GM12892 (cell line): ENCODE data around the gene TFPT.

ENCODE experiments used
- POLR2A ChIP-seq: IDR thresholded peaks from 2 replicates; pipeline ENCODE4 v1.6.1; 2011; ENCODE audit warnings: low read depth, low read length, control low read depth
- POLR2AphosphoS5 ChIP-seq: IDR thresholded peaks from 2 replicates; pipeline ENCODE4 v1.6.1; 2011; ENCODE audit warnings: low read depth, low read length, control low read depth

DNA sequence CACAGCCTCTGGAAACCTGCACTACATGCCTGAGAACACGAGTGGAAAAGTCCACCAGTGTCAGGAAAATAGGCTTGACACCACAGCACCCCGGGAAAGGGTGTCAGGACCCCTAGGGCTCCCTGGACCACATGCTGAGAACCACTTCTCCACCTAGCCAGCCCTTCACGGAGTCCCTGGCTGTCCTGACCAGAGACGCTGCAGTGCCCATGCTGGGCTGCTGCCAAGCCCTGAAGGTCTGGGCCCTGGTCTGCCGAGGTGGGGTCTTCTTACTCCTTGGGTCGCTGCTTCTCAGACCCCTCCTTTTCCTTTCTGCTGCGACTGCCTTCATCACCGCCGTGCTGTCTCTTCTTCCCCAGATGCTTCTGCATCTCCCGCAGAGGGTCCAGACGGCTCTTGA is 41.0 kb upstream of the TFPT start:
- no peak for TF ChIP-seq POLR2A
- TF ChIP-seq POLR2AphosphoS5, result no peak
